HepG2 (cell line): Measurements from ENCODE around the gene CAMK1. TPM values are rescaled to one million over a fixed set of nuclear protein-coding genes. Genes with fewer than 3 reads are reported as not detected.
A peak's percentile ranks its signal among the peaks of the same experiment; 100 is the strongest.

Experiments used
- HIVEP1 ChIP-seq: sonication (generic); formaldehyde crosslinking; IDR thresholded peaks from 2 replicates; pipeline ENCODE4 v1.4.0; 2020; ENCODE audit warnings: mild to moderate bottlenecking, missing genetic modification reagents
- IKZF5 ChIP-seq: IDR thresholded peaks from 2 replicates; pipeline ENCODE4 v1.6.1; 2018; ENCODE audit warnings: missing genetic modification reagents, mild to moderate bottlenecking, missing compliant biosample characterization
- JDP2 ChIP-seq: sonication (generic); formaldehyde crosslinking; IDR thresholded peaks from 2 replicates; pipeline ENCODE4 v1.8.1; 2022; ENCODE audit warnings: missing genetic modification reagents, borderline replicate concordance
- KLF15 ChIP-seq: sonication (generic); formaldehyde crosslinking; IDR thresholded peaks from 2 replicates; pipeline ENCODE4 v1.8.1; 2023; ENCODE audit warnings: borderline replicate concordance, mild to moderate bottlenecking, inconsistent platforms, missing genetic modification reagents, mixed read lengths
- SYNCRIP ChIP-seq: fragments of 200-400 bp; formaldehyde crosslinking; IDR thresholded peaks from 2 replicates; pipeline ENCODE4 v1.6.1; 2018; ENCODE audit warnings: mild to moderate bottlenecking, low read depth, low read length; ENCODE audit not compliant: insufficient read depth
- TFE3 ChIP-seq: IDR thresholded peaks from 2 replicates; pipeline ENCODE4 v1.6.1; 2016
- XRCC5 ChIP-seq: fragments of 200-400 bp; formaldehyde crosslinking; optimal IDR thresholded peaks from 2 replicates; pipeline ENCODE3; 2017; ENCODE audit warnings: mild to moderate bottlenecking, low read length
- ZNF138 ChIP-seq: sonication (generic); formaldehyde crosslinking; IDR thresholded peaks from 2 replicates; pipeline ENCODE4 v1.5.0; 2020; ENCODE audit warnings: mild to moderate bottlenecking, low read depth, missing genetic modification reagents
- ZNF282 ChIP-seq: fragments of 450-650 bp; IDR thresholded peaks from 2 replicates; pipeline ENCODE4 v1.6.1; 2018; ENCODE audit not compliant: partially characterized antibody
- ZNF777 ChIP-seq: sonication (generic); formaldehyde crosslinking; IDR thresholded peaks from 2 replicates; pipeline ENCODE4 v1.4.0; 2020; ENCODE audit warnings: missing genetic modification reagents
- polyA plus RNA-seq, 8 experiments: library from polyadenylated mRNA; depleted of rRNA in 3 of 8; stranded (reverse) in 7 of 8; unstranded in 1 of 8; fragments of >200 nt; fragmentation: Illumina TruSeq in 4 of 8; extraction: Trizol in 4 of 8; gene quantifications; 2 replicates each; pipeline versions ENCODE4 v1.2.1 to v1.2.3, GENCODE V29; 2011 to 2016; ENCODE audit warnings: low read depth in 4 of 8, missing spikeins in 1 of 8, mixed read lengths in 1 of 8; ENCODE audit not compliant: insufficient read depth in 1 of 8
- total RNA-seq, 5 experiments: library from RNA; depleted of rRNA; stranded (reverse); fragments of >200 nt; fragmentation: Illumina TruSeq; extraction: Trizol; gene quantifications; 2 replicates each; pipeline ENCODE4 v1.2.3, GENCODE V29; 2016; ENCODE audit warnings: low read depth in 1 of 5
- TF ChIP-seq, protein P1 (sequence below): sonication (generic); formaldehyde crosslinking; IDR thresholded peaks from 2 replicates; pipeline ENCODE4 v1.5.0; 2020; ENCODE audit warnings: missing genetic modification reagents
- TF ChIP-seq, protein P2 (sequence below): IDR thresholded peaks from 2 replicates; pipeline ENCODE4 v1.6.1; 2016; ENCODE audit warnings: missing genetic modification reagents, missing compliant biosample characterization
- TF ChIP-seq, protein P3 (sequence below): IDR thresholded peaks from 2 replicates; pipeline ENCODE4 v1.4.0; 2020; ENCODE audit warnings: mild to moderate bottlenecking, missing genetic modification reagents
- TF ChIP-seq, protein P4 (sequence below): sonication (generic); formaldehyde crosslinking; IDR thresholded peaks from 2 replicates; pipeline ENCODE4 v1.5.0; 2020; ENCODE audit warnings: missing genetic modification reagents, mild to moderate bottlenecking, borderline replicate concordance
- TF ChIP-seq, protein P5 (sequence below): sonication (generic); formaldehyde crosslinking; IDR thresholded peaks from 2 replicates; pipeline ENCODE4 v1.8.0; 2022; ENCODE audit warnings: missing genetic modification reagents, mild to moderate bottlenecking, inconsistent platforms, borderline replicate concordance
- TF ChIP-seq, protein P6 (sequence below): IDR thresholded peaks from 2 replicates; pipeline ENCODE4 v1.6.1; 2016

The CAMK1 gene
- total and polyA plus RNA-seq, 2 of the 13 experiments (the other 11 are each of a cell fraction or from before 2014, with no cell fraction given) = 26.4 to 53.3 TPM

GRCh38 chr3:9750556-9751411 is 19.0 kb downstream of the CAMK1 start (continued):
- TF ChIP-seq, protein P1, sequence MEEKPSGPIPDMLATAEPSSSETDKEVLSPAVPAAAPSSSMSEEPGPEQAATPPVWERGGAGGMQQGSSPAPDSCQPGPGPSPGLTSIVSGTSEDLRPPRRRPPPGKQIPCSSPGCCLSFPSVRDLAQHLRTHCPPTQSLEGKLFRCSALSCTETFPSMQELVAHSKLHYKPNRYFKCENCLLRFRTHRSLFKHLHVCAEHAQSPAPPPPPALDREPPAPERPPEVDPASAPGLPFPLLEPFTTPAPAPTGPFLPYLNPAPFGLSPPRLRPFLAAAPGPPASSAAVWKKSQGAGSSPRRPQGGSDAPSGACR = 0 out of 2 replicates have a peak, but pooled peaks have one; percentile 32
- TF ChIP-seq SYNCRIP (no peak), HIVEP1 (CRISPR knock-in tag) (no peak), ZNF777 (CRISPR knock-in tag) (no peak), ZNF282 (no peak), IKZF5 (no peak), XRCC5 (peak; percentile 21), KLF15 (CRISPR knock-in tag) (no peak), TFE3 (CRISPR knock-in tag) (peak; percentile 65; the same call in 1 of the 2 replicates), ZNF138 (CRISPR knock-in tag) (no peak), JDP2 (CRISPR knock-in tag) (no peak)
- TF ChIP-seq, protein P2, sequence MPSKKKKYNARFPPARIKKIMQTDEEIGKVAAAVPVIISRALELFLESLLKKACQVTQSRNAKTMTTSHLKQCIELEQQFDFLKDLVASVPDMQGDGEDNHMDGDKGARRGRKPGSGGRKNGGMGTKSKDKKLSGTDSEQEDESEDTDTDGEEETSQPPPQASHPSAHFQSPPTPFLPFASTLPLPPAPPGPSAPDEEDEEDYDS = no peak
- TF ChIP-seq, protein P3, sequence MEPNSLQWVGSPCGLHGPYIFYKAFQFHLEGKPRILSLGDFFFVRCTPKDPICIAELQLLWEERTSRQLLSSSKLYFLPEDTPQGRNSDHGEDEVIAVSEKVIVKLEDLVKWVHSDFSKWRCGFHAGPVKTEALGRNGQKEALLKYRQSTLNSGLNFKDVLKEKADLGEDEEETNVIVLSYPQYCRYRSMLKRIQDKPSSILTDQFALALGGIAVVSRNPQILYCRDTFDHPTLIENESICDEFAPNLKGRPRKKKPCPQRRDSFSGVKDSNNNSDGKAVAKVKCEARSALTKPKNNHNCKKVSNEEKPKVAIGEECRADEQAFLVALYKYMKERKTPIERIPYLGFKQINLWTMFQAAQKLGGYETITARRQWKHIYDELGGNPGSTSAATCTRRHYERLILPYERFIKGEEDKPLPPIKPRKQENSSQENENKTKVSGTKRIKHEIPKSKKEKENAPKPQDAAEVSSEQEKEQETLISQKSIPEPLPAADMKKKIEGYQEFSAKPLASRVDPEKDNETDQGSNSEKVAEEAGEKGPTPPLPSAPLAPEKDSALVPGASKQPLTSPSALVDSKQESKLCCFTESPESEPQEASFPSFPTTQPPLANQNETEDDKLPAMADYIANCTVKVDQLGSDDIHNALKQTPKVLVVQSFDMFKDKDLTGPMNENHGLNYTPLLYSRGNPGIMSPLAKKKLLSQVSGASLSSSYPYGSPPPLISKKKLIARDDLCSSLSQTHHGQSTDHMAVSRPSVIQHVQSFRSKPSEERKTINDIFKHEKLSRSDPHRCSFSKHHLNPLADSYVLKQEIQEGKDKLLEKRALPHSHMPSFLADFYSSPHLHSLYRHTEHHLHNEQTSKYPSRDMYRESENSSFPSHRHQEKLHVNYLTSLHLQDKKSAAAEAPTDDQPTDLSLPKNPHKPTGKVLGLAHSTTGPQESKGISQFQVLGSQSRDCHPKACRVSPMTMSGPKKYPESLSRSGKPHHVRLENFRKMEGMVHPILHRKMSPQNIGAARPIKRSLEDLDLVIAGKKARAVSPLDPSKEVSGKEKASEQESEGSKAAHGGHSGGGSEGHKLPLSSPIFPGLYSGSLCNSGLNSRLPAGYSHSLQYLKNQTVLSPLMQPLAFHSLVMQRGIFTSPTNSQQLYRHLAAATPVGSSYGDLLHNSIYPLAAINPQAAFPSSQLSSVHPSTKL = peak; percentile 18; the same call in 1 of the 2 replicates
- TF ChIP-seq, protein P4, sequence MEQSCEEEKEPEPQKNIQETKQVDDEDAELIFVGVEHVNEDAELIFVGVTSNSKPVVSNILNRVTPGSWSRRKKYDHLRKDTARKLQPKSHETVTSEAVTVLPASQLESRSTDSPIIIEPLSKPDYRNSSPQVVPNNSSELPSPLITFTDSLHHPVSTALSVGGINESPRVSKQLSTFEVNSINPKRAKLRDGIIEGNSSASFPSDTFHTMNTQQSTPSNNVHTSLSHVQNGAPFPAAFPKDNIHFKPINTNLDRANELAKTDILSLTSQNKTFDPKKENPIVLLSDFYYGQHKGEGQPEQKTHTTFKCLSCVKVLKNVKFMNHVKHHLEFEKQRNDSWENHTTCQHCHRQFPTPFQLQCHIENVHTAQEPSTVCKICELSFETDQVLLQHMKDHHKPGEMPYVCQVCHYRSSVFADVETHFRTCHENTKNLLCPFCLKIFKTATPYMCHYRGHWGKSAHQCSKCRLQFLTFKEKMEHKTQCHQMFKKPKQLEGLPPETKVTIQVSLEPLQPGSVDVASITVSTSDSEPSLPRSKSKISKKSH (CRISPR knock-in tag) = no peak
- TF ChIP-seq, protein P5, sequence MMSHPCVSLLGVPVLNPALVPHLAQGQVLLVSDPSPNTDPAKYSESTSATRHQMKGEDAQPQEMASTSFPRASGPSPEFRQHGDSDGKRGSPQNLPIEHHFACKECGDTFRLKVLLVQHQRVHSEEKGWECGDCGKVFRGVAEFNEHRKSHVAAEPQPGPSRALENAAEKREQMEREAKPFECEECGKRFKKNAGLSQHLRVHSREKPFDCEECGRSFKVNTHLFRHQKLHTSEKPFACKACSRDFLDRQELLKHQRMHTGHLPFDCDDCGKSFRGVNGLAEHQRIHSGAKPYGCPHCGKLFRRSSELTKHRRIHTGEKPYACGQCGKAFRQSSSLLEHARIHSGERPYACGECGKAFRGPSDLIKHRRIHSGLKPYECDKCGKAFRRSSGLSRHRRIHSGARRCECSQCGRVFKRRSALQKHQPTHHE (CRISPR knock-in tag) = no peak
- TF ChIP-seq, protein P6, sequence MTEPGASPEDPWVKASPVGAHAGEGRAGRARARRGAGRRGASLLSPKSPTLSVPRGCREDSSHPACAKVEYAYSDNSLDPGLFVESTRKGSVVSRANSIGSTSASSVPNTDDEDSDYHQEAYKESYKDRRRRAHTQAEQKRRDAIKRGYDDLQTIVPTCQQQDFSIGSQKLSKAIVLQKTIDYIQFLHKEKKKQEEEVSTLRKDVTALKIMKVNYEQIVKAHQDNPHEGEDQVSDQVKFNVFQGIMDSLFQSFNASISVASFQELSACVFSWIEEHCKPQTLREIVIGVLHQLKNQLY (CRISPR knock-in tag) = 0 out of 2 replicates have a peak, but pooled peaks have one; percentile 16
